SK-N-SH treated with all-trans-retinoic acid at 6 μM for 48 hours (cell line): ENCODE measurements around the gene CSNK1G1.

Experiments
- CSDC2 ChIP-seq: fragments of 250-450 bp; sonication (Bioruptor Pico); IDR thresholded peaks from 2 replicates; pipeline ENCODE4 v1.5.0; 2020; ENCODE audit warnings: mild to moderate bottlenecking, moderate library complexity
- OSR1 ChIP-seq: fragments of 250-450 bp; sonication (Bioruptor Pico); IDR thresholded peaks from 2 replicates; pipeline ENCODE4 v1.8.0; 2022; ENCODE audit warnings: moderate library complexity, mild to moderate bottlenecking, inconsistent platforms
- PPARA ChIP-seq: fragments of 250-450 bp; sonication (Bioruptor Pico); IDR thresholded peaks from 2 replicates; pipeline ENCODE4 v1.5.0; 2020; ENCODE audit warnings: mild to moderate bottlenecking, borderline replicate concordance
- RARB ChIP-seq: fragments of 250-450 bp; sonication (Bioruptor Pico); IDR thresholded peaks from 2 replicates; pipeline ENCODE4 v1.8.0; 2021; ENCODE audit warnings: mild to moderate bottlenecking, moderate library complexity
- SNAI2 ChIP-seq: fragments of 250-450 bp; sonication (Bioruptor Pico); IDR thresholded peaks from 2 replicates; pipeline ENCODE4 v1.5.0; 2020; ENCODE audit warnings: mild to moderate bottlenecking, moderate library complexity
- TOX ChIP-seq: fragments of 250-450 bp; sonication (Bioruptor Pico); IDR thresholded peaks from 2 replicates; pipeline ENCODE4 v1.8.0; 2021; ENCODE audit warnings: mild to moderate bottlenecking, moderate library complexity, borderline replicate concordance
- TF ChIP-seq, protein P1 (sequence below): fragments of 250-450 bp; sonication (Bioruptor Pico); IDR thresholded peaks from 2 replicates; pipeline ENCODE4 v1.8.0; 2021; ENCODE audit warnings: low read depth, mild to moderate bottlenecking, moderate library complexity, borderline replicate concordance
- TF ChIP-seq, protein P2 (sequence below): fragments of 250-450 bp; sonication (Bioruptor Pico); IDR thresholded peaks from 2 replicates; pipeline ENCODE4 v1.5.1; 2021; ENCODE audit warnings: mild to moderate bottlenecking, moderate library complexity
- TF ChIP-seq, protein P3 (sequence below): fragments of 250-450 bp; sonication (Bioruptor Pico); IDR thresholded peaks from 2 replicates; pipeline ENCODE4 v1.8.0; 2020; ENCODE audit warnings: mild to moderate bottlenecking, moderate library complexity, borderline replicate concordance
- TF ChIP-seq, protein P4 (sequence below): fragments of 250-450 bp; sonication (Bioruptor Pico); IDR thresholded peaks from 2 replicates; pipeline ENCODE4 v1.5.1; 2020; ENCODE audit warnings: low read depth, mild to moderate bottlenecking, moderate library complexity

DNA sequence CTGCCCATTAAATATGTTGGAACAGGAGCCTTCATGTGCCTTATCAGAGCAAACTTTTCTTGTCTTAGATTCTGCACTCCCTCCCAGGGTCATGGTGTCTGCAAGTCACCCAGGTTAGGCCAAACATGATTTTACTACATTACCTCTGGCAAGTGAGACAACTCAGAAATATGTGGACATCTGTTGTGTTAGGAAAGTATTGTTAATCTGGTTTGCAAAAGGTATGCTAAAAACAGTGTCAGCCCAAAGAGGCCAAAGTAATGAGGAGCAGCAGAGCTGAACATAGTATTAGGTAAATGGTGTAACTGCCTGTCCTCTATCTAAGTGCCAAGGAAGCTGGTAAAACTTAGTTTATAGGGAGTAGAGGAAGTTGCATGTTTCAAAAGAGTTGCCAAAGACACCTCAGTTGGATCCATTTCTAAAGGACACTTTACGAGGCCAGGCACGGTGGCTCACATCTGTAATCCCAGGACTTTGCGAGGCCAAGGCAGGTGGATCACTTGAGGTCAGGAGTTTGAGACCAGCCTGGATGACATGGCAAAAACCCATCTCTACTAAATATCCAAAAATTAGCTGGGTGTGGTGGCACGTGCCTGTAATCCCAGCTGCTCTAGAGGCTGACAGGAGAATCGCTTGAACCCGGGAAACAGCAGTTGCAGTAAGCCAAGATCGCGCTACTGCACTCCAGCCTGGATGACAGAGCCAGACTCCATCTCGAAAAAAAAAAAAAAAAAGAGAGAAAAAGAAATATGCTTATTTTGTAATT lies 170.6 kb downstream of the CSNK1G1 start:
- TF ChIP-seq, protein P1, sequence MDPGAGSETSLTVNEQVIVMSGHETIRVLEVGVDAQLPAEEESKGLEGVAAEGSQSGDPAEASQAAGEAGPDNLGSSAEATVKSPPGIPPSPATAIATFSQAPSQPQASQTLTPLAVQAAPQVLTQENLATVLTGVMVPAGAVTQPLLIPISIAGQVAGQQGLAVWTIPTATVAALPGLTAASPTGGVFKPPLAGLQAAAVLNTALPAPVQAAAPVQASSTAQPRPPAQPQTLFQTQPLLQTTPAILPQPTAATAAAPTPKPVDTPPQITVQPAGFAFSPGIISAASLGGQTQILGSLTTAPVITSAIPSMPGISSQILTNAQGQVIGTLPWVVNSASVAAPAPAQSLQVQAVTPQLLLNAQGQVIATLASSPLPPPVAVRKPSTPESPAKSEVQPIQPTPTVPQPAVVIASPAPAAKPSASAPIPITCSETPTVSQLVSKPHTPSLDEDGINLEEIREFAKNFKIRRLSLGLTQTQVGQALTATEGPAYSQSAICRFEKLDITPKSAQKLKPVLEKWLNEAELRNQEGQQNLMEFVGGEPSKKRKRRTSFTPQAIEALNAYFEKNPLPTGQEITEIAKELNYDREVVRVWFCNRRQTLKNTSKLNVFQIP (CRISPR knock-in tag) = no peak
- TF ChIP-seq SNAI2 (no peak), OSR1 (no peak), PPARA (CRISPR knock-in tag) (no peak), CSDC2 (no peak), TOX (CRISPR knock-in tag) (no peak), RARB (no peak)
- TF ChIP-seq, protein P2, sequence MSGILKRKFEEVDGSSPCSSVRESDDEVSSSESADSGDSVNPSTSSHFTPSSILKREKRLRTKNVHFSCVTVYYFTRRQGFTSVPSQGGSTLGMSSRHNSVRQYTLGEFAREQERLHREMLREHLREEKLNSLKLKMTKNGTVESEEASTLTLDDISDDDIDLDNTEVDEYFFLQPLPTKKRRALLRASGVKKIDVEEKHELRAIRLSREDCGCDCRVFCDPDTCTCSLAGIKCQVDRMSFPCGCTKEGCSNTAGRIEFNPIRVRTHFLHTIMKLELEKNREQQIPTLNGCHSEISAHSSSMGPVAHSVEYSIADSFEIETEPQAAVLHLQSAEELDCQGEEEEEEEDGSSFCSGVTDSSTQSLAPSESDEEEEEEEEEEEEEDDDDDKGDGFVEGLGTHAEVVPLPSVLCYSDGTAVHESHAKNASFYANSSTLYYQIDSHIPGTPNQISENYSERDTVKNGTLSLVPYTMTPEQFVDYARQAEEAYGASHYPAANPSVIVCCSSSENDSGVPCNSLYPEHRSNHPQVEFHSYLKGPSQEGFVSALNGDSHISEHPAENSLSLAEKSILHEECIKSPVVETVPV (CRISPR knock-in tag) = no peak
- TF ChIP-seq, protein P3, sequence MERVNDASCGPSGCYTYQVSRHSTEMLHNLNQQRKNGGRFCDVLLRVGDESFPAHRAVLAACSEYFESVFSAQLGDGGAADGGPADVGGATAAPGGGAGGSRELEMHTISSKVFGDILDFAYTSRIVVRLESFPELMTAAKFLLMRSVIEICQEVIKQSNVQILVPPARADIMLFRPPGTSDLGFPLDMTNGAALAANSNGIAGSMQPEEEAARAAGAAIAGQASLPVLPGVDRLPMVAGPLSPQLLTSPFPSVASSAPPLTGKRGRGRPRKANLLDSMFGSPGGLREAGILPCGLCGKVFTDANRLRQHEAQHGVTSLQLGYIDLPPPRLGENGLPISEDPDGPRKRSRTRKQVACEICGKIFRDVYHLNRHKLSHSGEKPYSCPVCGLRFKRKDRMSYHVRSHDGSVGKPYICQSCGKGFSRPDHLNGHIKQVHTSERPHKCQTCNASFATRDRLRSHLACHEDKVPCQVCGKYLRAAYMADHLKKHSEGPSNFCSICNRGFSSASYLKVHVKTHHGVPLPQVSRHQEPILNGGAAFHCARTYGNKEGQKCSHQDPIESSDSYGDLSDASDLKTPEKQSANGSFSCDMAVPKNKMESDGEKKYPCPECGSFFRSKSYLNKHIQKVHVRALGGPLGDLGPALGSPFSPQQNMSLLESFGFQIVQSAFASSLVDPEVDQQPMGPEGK (CRISPR knock-in tag) = no peak
- TF ChIP-seq, protein P4, sequence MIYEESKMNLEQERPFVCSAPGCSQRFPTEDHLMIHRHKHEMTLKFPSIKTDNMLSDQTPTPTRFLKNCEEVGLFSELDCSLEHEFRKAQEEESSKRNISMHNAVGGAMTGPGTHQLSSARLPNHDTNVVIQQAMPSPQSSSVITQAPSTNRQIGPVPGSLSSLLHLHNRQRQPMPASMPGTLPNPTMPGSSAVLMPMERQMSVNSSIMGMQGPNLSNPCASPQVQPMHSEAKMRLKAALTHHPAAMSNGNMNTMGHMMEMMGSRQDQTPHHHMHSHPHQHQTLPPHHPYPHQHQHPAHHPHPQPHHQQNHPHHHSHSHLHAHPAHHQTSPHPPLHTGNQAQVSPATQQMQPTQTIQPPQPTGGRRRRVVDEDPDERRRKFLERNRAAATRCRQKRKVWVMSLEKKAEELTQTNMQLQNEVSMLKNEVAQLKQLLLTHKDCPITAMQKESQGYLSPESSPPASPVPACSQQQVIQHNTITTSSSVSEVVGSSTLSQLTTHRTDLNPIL (CRISPR knock-in tag) = no peak
